Stomach (tissue), 9 donors: ENCODE results near the gene KRTAP13-2. TPM values are rescaled to one million over a fixed set of nuclear protein-coding genes. Genes with fewer than 3 reads are reported as not detected.

Source experiments
- DNase-seq, 2 donors: peaks; one replicate each; pipeline versions ENCODE4 v3.0.0 to v3.0.0-alpha.2; 2013 to 2019
- H3K27ac ChIP-seq, 5 donors: fragments of 200-600 bp in 4 of 5; sonication (generic) in 4 of 5; one replicate each; pipeline ENCODE4 v1.5.1; 2013 to 2019; ENCODE audit warnings: mild to moderate bottlenecking in 1 of 5, moderate library complexity in 1 of 5
- H3K27me3 ChIP-seq, 3 donors: fragments of 200-600 bp; sonication (generic); one replicate each; pipeline ENCODE4 v1.5.1; 2017 to 2019; ENCODE audit warnings: mixed run types in 1 of 3
- H3K36me3 ChIP-seq, 4 donors: fragments of 200-600 bp; sonication (generic); 1 replicate in 3 of 4; 2 replicates in 1 of 4; pipeline ENCODE4 v1.5.1; 2016 to 2019
- H3K4me1 ChIP-seq, 4 donors: fragments of 200-600 bp; sonication (generic); one replicate each; pipeline ENCODE4 v1.5.1; 2016 to 2019
- H3K4me3 ChIP-seq, 4 donors: fragments of 200-600 bp; sonication (generic) in 3 of 4; one replicate each; pipeline ENCODE4 v1.5.1; 2016 to 2019; ENCODE audit warnings: mild to moderate bottlenecking in 1 of 4
- H3K9me3 ChIP-seq, 4 donors: fragments of 200-600 bp; sonication (generic); one replicate each; pipeline ENCODE4 v1.5.1; 2016 to 2019
- CTCF ChIP-seq, 7 experiments: fragments of 450-650 bp in 4 of 7; fragments of 200-600 bp in 3 of 7; sonication (generic) in 3 of 7; IDR thresholded peaks; one replicate each; pipeline ENCODE4 v1.5.1; 2016 to 2019; ENCODE audit warnings: antibody characterized with exemption in 7 of 7, control low read depth in 2 of 7, mild to moderate bottlenecking in 1 of 7
- EP300 ChIP-seq: sonication (generic); formaldehyde crosslinking; IDR thresholded peaks from one replicate; pipeline ENCODE4 v1.6.1; 2017; ENCODE audit warnings: antibody characterized with exemption
- POLR2A ChIP-seq, 4 donors: fragments of 450-650 bp; IDR thresholded peaks; one replicate each; pipeline ENCODE4 v1.6.1; 2016; ENCODE audit warnings: antibody characterized with exemption in 4 of 4, control low read depth in 2 of 4, mild to moderate bottlenecking in 1 of 4, moderate library complexity in 1 of 4
- POLR2AphosphoS5 ChIP-seq, 3 donors: sonication (generic); formaldehyde crosslinking; IDR thresholded peaks; one replicate each; pipeline ENCODE4 v1.6.1; 2016; ENCODE audit warnings: antibody characterized with exemption in 3 of 3
- WGBS, 5 donors: extraction: QIAGEN DNeasy Blood & Tissue Kit in 3 of 5; methylation state at CpG; one replicate each; pipeline versions ENCODE4 v1.1.5 to v1.1.7; 2013 to 2018; 5-methylcytosine and 5-hydroxymethylcytosine counted together
- intact Hi-C: fragments of 100-400 bp; cut with DNase I; formaldehyde crosslinking; loops from one replicate; pipeline ENCODE4 v1.15.1; 2023; ENCODE audit warnings: low total_unique reads
- polyA plus RNA-seq, 3 donors: library from polyadenylated mRNA; stranded (reverse); fragments of 200-250 nt; gene quantifications; one replicate each; pipeline ENCODE4 v1.2.3, GENCODE V29; 2013
- total RNA-seq, 5 donors: library from RNA; depleted of rRNA; stranded (reverse); fragments of >200 nt; gene quantifications; one replicate each; pipeline versions ENCODE4 v1.1.0 to v1.2.3, GENCODE V29; 2014 to 2016
- donor health status: healthy with polysubstance abuse.
- donor health status: Bipolar disorder and iron deficiency.
- donor health status: healthy.

KRTAP13-2 gene
- total and polyA plus RNA-seq, 8 donors: not detected

- no peaks in the 10 kb centered on the region for H3K9me3 ChIP-seq
- WGBS, 5 donors: 72 to 91% (median 78%) methylated on average over 4 of the region's 4 CpGs
- intact Hi-C loops: loop anchor here (10.0 kb wide), 1 partner anchor 736 kb away; no protein-coding TSS in a partner anchor
- no peak overlapping the region for H3K4me3 ChIP-seq
- no peaks in the 10 kb centered on the region for H3K4me1 ChIP-seq
- TF ChIP-seq CTCF (IDR thresholded peaks at IDR 0.05): no peak
- no peak for TF ChIP-seq POLR2A (IDR thresholded peaks at IDR 0.05)
- no peak for TF ChIP-seq EP300
- no peak for TF ChIP-seq POLR2AphosphoS5 (IDR thresholded peaks at IDR 0.05)
- no peaks in the 10 kb centered on the region for H3K27me3 ChIP-seq
- no peak overlapping the region for H3K27ac ChIP-seq
- DNase-seq: no peak
- H3K36me3 ChIP-seq: no peaks in the 10 kb centered on the region
These were observed 33.4 kb downstream of the KRTAP13-2 start for GRCh38 chr21:30338717-30339116.

GRCh38 chr21:30337772-30338171 lies 34.3 kb downstream of the KRTAP13-2 start:
- Histone ChIP-seq H3K27me3 (no peaks in the 10 kb centered on the region), H3K4me1 (no peaks in the 10 kb centered on the region), H3K9me3 (no peaks in the 10 kb centered on the region), H3K36me3 (no peaks in the 10 kb centered on the region), H3K4me3 (no peak overlapping the region), H3K27ac (no peak overlapping the region)
- TF ChIP-seq POLR2A (IDR thresholded peaks at IDR 0.05): no peak
- TF ChIP-seq POLR2AphosphoS5 (IDR thresholded peaks at IDR 0.05): no peak
- intact Hi-C loops: loop anchor here (10.0 kb wide), 1 partner anchor 737 kb away; no protein-coding TSS in a partner anchor
- no peak for DNase-seq

- Histone ChIP-seq H3K36me3 (no peaks in the 10 kb centered on the region), H3K27ac (no peak within 1 kb of the TSS), H3K4me1 (no peaks in the 10 kb centered on the region), H3K9me3 (no peaks in the 10 kb centered on the region), H3K4me3 (no peak within 1 kb of the TSS), H3K27me3 (no peaks in the 10 kb centered on the region)
- intact Hi-C loops: loop anchor here (10.0 kb wide), 1 partner anchor 737 kb away; no protein-coding TSS in a partner anchor
- DNase-seq: no peak
- 80 to 94% (median 93%) methylated on average over 6 of the region's 6 CpGs for whole genome bisulfite sequencing, 5 donors
- TF ChIP-seq EP300: no peak
These were observed 34.8 kb downstream of the KRTAP13-2 start, which contains the start of gene KRTAP27-1 for GRCh38 chr21:30337276-30337744. TSS of gene KRTAP27-1 (minus strand) at chr21:30337694. CDS start at chr21:30337668, 26 bp downstream.

GRCh38 chr21:30336596-30336995 lies 35.5 kb downstream of the KRTAP13-2 start:
- TF ChIP-seq POLR2A (IDR thresholded peaks at IDR 0.05) (no peak), CTCF (IDR thresholded peaks at IDR 0.05) (no peak), POLR2AphosphoS5 (IDR thresholded peaks at IDR 0.05) (no peak), EP300 (no peak)
- no peaks in the 10 kb centered on the region for H3K36me3 ChIP-seq
- 63 to 73% (median 65%) methylated on average over 2 of the region's 2 CpGs for WGBS, 5 donors
- no peaks in the 10 kb centered on the region for H3K9me3 ChIP-seq
- DNase-seq: no peak
- H3K4me3 ChIP-seq: no peak overlapping the region
- no peak overlapping the region for H3K27ac ChIP-seq
- intact Hi-C loops: loop anchor here (10.0 kb wide), 1 partner anchor 738 kb away; no protein-coding TSS in a partner anchor
- H3K4me1 ChIP-seq: no peaks in the 10 kb centered on the region
- no peaks in the 10 kb centered on the region for H3K27me3 ChIP-seq

- intact Hi-C loops: loop anchor here (10.0 kb wide), 1 partner anchor 741 kb away; no protein-coding TSS in a partner anchor
- TF ChIP-seq POLR2A (IDR thresholded peaks at IDR 0.05) (no peak), EP300 (no peak)
- 68 to 93% (median 89%) methylated on average over 3 of the region's 3 CpGs for WGBS, 5 donors
These were observed 38.3 kb downstream of the KRTAP13-2 start for GRCh38 chr21:30333736-30334135.

GRCh38 chr21:30332681-30333080 lies 39.4 kb downstream of the KRTAP13-2 start:
- H3K36me3 ChIP-seq: no peaks in the 10 kb centered on the region
- 84 to 91% (median 87%) methylated on average over 2 of the region's 2 CpGs for WGBS, 5 donors
- no peak overlapping the region for H3K27ac ChIP-seq
- no peak for DNase-seq
- H3K27me3 ChIP-seq: no peaks in the 10 kb centered on the region
- no peaks in the 10 kb centered on the region for H3K4me1 ChIP-seq
- H3K4me3 ChIP-seq: no peak overlapping the region
- intact Hi-C loops: loop anchor here (10.0 kb wide), 1 partner anchor 742 kb away; no protein-coding TSS in a partner anchor
- no peaks in the 10 kb centered on the region for H3K9me3 ChIP-seq
- no peak for TF ChIP-seq EP300
- no peak for TF ChIP-seq CTCF (IDR thresholded peaks at IDR 0.05)
- no peak for TF ChIP-seq POLR2AphosphoS5 (IDR thresholded peaks at IDR 0.05)
- no peak for TF ChIP-seq POLR2A (IDR thresholded peaks at IDR 0.05)

More at GRCh38 chr21:30333736-30334135, 38.3 kb downstream of the KRTAP13-2 start:
- Histone ChIP-seq H3K9me3 (no peaks in the 10 kb centered on the region), H3K4me1 (no peaks in the 10 kb centered on the region), H3K36me3 (no peaks in the 10 kb centered on the region), H3K27ac (no peak overlapping the region), H3K4me3 (no peak overlapping the region), H3K27me3 (no peaks in the 10 kb centered on the region)
- DNase-seq: no peak
